NCI-H187 treated with DMSO at 0.1 percent for 48 hours (cell line): ENCODE results near the gene RTRAF.

Experiments used
- DNase-seq: peaks from one replicate; lab custom pipeline; 2025; lab: John Stamatoyannopoulos, UW

The RTRAF gene

DNA sequence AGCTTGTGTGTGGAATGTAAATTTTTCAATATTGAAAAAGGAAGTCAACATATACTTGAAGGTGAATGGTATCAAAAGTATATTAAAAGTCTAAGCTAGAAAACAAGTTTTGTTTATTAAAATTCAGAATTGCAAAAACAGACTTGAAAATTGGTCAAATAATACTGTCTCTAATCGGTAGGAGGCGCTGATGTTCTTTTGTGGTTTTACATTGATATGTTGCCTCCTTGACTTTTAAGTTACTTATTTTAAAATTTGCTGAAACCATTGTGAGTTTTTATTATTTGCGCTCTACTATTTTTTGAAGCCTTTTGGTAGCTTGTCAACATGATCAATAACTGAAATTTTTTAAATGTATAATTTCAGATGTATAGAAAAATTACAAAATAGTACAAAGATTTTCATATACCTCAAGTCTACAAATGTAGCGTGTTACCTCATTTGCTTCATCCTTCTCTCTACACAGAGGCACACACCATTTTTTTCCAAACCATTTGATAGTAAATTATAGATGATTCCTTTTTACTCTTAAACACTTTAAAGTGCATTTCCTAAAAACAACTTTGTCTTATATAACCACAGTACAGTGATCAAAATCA lies 6.9 kb downstream of the RTRAF start:
- DNase-seq, result no peak

DNA sequence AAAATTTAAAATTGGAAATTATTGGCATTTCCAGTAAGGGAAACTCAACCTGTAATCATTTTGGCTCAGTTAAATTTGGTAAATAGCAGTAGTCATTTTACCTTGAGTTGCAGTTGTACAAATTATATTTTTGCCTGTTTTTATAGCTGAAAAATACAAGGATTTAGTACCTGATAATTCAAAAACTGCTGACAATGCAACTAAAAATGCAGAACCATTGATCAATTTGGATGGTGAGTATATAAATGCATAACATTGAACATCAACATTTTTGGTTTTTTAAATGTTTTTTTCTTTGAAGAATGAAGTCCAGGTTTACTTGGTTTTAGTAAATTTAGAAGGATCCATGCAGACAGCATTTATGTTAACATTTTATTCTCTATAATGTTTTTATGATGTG lies 9.0 kb downstream of the RTRAF start:
- DNase-seq, result no peak

DNA sequence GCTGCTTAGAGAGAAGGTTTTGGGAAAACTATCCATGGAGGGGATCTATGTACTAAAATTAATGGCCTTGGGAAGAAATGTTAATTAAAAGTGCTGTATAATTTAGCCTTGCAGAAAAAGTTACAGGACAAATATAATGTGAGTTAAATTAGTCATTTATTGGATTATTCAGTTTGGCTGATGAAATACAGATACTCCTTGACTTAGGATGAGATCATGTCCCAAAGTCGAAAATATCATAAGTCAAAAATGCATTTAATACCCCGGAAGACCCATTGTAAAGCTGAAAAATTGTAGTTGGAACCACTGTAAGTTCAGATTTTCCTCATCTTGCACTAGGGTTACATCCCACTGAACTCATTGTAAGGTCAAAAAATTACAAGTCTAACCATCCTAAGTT lies 9.7 kb downstream of the RTRAF start:
- DNase-seq, result no peak

DNA sequence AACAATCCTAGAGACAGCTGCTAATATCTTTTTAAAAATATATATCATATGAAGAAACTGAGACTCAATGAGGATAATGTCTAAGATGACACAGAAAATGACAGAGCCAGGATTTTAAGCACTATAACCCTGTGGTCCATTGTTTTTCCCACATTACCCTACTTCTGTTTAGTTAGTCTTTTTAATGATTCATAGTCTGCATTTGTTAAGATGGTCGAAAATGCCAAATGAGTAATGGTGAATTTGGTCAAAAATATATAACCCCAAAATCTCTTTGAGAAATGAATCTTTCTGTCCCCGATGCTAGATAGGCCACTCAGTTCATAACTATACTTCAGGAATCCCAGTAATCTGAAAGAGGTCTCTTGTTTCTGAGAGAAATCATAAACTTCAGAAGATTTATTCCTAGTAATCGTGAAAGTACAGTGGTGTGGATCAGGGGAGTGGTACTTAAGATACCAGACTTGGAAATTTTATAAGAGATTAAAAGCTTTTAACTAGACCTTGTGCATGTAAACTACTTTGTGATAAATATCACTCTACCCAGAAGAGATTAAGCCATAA lies 10.8 kb downstream of the RTRAF start:
- no peak for DNase-seq

DNA sequence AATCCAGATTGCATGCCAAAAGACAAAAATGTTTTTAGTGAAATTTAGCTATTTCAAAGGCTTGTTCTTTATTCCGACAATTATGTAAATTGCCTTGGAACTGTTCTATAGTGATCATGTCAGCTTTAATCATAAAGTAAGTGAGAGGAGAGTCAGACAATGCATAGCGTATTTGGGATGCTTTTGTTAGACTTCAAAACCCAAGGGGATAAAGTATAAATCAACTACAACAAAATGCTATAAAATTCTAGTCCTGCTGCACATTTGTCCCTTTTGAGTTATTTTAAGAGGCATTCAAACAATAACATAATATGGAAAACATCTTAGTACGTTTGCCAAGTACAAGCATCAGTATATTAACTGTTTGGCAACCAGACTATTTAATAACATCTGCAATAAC lies 11.3 kb downstream of the RTRAF start:
- DNase-seq, result no peak

DNA sequence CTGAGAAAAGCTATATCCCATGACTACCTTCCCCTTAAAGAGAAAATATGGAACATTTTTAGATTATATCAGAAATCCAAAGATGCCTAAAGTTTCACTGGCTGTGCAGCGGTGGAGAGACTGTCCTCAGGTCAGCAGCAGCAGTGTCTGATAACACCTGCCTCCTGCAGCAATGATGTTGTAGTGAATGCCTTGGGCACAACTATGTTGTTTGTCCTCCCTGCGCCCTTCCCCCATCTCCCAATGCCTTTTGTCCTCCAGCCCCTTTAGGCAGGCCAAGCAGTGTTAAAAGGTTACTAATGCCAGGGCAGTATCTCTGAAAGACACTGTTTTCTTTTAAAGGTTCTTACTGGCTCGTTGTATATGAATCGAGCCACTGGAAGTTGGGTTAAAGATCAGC lies 13.2 kb downstream of the RTRAF start:
- no peak for DNase-seq

DNA sequence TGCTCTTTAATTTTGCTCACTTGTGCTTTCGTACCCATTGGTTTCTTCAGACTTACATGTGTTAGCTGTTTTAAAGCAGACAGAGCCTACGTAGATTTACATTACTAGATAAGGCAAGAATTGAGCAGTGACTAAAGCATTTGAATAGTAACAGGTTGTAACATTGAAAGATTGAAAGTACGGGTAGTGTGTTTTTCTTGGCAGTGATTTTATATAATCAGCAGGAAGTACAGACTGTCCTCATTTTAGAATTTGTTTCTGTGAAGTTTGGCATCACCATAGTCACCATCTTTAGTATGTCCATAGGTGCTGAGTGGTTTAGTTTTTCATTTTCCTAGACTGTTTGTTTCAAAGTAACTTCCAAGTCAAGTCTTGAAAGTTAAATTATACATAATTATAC lies 14.0 kb downstream of the RTRAF start:
- DNase-seq, result no peak

DNA sequence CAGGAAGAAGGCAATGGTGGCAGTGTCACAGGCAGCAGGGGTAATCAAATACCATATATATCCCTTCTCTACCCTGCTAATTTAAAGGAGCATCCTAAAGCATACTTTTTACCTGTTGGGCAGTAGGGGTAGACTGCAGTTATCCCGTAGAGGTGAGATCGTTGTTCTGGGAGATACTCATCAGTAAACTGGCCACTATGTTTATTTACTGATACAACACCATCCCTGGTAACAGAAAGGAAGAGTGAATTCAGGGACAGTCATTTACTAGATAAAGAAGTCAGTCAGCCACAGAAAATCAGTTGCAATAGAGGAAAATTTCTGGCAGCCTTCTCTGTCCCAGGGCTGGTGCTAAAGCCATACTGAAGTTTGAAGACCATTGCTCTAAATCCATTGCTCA lies 16.3 kb downstream of the RTRAF start:
- DNase-seq, result no peak

DNA sequence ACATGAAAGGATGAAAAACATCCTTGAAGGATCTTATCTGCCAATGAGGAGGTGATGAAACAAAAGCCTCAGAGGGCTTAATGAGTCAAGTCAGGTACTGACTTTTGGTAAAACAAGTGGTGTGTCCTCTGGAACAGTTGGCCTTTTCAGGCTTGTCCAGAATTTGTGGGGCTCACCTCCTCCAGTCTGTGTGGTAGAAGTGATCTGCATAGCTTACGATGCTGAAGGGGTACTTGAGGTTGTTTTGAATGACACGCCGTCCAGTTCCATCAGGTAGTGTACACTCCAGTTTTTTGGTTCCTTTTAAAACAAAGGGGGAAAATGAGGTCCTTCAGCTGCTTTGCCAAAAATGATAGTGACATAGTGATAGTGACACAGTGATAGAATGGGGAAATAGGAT lies 17.0 kb downstream of the RTRAF start:
- no peak for DNase-seq

DNA sequence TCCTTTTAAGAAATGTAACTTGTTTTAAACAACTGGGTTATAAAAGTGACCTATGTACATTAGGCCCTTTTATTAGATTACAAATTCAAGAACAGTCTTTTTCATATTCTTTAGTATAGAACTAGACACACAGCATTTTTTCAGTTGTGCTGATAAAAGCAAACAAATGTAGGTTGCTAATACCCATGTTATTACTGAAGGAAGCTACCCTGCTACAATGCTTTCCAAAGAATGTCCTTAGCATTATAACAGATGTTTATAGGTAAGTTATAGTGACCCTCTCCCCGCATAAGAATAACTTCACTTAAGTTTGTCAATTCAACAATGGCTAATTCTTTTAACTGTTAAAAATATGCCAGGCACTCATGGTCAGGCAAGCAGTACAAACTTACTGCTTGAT lies 17.9 kb downstream of the RTRAF start:
- no peak for DNase-seq

DNA sequence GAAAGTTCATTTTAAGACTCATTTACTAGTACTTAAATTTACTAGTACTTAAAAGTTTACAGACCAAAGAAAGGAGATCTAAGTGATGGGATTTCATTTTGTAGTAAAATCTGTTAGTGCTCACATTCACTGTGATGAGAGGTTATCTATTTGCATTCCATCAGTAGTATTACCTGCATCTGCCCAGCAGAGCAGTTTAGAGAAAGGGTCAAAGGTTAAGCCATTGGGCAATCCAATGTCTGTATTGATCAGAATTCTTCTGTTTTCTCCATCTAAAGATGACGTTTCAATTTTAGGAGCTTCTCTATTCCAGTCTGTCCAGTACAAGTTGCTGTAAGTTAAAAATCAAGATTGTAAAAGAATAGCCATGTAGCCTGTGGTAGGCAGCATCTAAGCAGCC lies 18.3 kb downstream of the RTRAF start:
- DNase-seq, result no peak

DNA sequence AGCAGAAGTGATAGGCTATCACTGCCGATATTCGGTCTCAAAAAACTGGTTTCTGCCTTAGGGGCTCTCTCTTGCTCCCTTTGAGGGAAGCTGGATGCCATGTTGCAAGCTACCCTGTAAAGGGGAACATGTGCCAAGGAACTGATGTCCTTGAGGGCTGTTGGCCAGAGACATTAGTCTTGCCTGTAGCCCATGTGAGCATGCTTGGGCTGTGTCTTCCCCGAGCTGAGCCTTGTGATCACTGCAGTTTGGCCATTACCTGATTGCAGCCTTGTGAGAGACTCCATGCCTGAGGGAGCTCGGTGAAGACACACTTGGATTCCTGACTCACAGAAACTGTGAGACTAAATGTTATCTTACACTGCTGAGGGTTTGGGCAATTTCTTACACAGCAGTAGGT lies 18.8 kb downstream of the RTRAF start:
- DNase-seq, result no peak

DNA sequence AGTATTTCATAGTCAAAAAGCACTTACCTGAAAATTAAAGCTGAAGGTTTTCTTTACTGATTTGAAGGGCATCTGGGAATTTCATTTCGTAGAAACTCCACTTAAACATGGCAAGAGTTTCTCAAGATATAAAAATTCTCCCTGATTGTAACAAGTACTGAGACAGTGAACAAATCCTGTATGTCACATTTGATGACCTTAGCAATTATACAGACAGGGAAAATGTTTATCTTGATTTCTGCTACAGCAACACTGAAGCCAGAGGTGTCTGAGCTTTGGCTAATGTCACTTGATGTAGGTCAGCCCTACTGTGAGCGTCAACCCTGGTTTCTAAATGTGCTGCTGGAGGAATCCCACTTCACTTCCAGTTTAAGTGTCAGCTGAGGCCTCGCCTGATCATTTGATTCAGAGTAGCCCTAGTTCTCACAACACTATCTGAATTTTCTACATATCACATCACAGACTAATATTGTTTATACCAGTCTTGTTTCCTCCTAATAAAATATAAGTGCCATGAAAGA lies 20.9 kb downstream of the RTRAF start:
- no peak for DNase-seq

DNA sequence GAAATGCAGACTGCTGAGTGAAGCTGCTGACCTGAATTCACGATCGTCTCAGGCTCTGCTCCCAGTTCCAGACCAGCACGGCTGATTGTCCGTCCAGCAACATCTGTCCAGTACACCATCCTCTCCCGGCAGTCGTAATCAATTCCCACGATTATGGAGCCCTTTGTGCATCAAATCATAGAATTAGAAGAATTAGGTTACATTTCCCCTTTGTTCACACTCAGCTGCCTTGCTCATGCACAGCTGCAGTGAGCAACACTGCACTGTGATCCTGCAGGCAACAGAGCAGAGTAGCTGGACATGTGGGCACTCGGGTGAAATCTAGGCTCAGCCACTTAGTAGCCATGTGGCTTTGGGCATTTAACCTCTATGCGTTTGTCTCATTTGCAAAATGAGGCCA lies 22.2 kb downstream of the RTRAF start:
- no peak for DNase-seq

DNA sequence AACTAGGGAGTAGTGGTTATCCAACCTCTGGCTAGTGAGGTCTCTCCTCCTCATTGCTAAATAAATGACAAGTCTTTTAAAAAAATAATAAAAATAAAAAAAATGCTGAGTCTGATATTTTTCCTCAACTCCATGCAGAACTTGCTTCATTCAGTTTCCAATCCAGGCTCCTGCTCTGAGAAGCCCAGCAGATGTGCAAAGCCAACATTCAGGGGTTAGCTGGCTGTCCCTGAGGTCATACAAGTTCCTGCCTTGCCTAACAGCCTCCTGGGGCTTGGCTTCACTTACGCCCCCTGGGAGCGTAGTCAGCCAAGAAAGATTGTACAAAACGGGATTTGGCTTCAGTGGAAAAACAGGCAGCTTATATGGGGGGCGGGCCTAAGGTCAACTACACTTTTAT lies 23.3 kb downstream of the RTRAF start:
- no peak for DNase-seq

DNA sequence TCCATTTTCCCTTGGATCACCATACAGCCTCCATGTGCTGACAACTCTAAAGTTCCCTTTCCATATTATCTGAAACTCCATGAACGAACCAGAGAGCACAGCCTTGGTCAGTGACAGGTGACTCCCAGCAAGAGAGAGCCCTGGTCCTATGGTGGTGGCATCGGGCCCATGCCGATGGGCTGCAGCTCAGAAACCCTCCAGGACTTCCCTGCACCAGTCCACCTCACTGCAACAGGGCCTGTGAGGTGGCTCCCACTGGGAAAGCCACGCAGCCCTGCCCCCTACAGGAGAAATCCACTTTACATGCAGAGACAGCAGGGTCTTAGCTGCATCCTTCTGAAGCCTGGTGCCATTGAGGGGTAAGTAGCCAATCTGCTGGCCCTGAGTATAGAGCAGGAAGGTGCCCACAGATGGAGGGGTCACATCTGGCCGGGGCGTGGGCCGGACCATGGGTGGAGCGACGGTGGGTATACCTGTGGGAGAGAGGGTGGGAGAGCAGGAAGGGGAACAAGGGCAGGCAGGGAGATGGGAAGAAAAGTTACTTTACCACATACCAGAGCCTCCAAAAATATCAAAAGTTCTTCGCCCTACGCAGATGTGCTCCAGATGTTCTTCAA lies 24.7 kb downstream of the RTRAF start:
- DNase-seq, result no peak

DNA sequence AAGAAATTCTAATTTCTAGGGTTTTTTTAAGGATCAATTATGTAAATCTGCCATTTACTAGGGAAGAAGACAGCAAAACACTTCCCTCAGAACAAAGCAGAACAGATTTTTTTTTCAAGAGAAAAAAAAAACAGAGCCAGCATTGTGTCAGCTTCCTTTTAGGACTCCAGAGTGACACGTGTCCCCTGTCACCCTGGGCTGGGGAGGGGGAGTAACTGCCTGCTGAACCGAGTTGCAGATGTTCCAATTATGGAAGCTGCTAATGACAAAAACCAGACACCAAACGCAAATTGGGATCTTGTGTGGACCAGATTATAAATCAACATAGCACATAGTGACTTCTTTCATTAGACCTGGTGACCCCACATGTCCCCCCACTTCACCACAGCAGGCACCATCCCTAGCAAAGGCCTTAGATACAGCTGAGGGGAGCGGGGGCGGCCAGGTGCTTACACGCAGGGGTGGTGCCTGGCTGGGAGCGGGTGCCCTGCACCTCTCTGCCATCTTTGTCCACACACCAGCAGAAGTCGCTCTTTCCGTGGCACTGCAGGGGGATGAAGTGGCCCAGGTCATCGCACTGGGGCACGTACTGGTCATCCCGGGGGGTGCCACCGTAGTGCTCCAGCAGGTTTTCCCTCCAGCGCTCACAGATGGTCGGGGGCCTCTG lies 25.4 kb downstream of the RTRAF start:
- DNase-seq, result no peak

DNA sequence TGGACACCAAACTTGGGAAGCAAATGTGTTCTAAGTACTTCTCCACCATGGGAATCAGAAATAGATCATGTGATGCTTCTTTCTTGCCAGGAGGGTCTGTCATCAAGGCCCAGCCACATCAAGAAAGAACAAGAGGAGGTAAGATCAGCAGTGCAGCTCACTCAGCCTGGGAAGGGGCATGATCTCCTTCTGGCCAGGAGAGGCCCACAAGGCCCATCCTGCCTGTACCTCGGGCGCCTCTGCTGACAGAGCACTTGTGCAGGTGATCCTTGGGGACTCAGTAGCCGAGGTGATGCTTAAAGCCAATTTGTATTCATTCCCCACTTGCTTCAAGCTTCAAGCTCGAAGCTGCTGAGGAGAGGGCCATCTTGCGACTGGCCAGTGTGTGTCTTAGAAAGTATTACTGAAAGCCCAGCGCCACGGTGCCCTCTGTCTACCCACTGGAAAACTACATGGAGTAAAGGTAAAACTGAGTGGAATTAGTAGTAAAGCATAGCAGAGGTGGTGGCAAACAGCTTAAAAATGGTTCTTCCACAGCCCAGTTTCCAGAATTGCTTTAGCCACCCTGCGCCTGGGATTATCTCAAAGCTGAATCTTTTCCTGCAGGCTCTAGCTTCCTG lies 26.2 kb downstream of the RTRAF start:
- no peak for DNase-seq

DNA sequence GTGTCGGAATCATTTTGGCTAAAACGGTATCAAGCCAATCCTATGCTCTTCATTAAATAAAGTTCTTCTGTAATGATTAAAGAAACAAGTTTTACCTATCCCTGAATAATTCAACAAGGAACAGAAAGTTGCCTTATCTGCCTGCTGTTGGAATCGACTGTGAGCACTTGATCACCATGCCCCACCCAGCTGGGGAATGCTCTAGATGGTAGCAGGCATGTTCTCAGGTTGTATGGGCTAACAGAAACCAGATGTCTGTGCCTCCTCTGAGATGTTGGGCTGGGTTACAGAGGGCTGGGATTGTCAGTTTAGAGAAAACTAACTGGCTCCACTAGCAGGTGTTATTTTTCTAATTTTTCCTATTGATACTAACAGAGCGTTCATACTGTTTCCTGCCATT lies 28.9 kb downstream of the RTRAF start:
- DNase-seq, result no peak

DNA sequence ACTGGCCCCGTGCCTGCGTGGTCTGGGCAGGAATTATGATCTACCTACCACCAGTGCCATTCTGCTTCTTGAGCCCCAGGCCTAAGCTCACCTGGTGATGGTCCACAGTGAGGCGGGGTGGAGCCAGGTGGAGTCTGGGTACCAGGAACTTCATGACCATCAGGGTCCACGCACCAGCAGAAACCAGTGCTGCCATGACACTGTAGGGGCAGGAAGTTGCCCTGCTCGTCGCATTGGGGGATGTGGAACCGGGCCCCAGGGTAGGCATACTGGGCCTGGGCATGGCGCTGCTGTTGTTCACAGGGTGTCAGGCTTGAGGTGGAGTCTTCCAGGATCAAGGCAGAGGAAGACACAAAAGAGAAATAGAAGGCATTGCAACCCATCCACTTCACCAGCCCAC lies 29.6 kb downstream of the RTRAF start:
- DNase-seq, result no peak

DNA sequence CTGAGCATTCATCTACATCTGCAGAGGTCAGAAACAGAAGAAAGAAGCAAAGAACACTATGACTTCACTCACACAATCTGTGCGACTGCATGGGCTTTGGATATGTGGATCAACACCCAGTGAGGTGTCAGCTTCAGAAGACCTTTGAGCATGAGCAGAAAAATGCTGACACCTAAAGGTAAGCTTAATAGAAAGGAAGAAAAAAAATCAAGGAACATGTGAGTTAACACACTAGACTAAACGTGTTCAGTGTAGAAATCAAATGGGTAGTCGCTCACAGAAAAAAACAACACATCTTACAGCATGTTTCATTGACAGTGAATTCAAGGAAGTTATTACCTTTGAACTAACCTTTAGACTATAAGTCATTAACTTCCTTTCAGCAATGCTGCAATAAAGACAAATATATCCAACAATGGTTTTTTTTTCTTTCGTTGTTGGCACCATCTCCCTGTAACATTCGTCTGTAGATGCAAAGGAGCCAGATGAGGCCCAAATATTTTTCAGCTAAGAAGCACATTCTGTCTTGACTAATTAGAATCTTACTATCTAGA lies 30.9 kb downstream of the RTRAF start:
- no peak for DNase-seq

DNA sequence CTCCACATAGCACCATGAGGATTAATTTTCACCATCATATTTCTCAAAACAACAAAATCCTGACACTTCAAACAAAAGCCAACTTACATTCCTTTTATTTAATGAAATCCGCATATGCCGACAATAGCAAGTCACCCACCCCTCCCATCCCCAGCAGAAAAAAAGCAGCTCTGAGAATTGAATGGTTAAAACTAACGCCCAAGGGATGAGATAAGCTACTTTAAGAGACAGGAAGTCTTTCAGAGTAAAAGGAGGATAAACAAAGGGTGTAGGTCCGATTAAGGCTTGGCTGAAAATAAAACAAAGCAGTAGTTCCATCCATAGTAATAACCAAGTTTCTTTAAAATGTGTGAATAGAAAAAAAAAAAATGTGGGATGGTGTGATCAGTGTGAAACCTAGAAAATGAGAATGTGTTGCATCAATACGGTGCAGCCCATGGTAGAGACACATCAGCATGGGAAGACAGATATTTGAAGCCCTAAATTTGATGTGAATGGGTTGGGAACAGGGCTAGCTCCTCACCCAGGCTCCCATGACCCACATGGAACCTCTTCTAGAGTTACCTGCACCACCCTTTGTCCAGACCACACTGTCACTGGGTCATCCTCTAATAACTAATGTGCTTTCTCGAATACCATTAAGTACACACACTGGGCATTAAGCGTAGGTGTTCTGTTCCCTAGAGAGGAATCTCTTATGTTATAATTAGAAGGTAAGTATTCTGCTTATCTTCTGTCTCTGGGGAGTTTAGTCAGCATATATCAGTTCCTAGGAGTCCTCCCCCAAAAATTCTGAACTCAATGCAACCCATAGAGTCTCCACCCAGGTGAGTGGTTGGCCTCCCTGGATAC lies 31.7 kb downstream of the RTRAF start:
- DNase-seq, result no peak
